ENCODE results near the gene SUPT4H1.

SUPT4H1 gene

GRCh38 chr17:58351182-58351581 lies 819 bp downstream of the SUPT4H1 start:
- TF ChIP-seq MAX (IDR thresholded peaks at IDR 0.05; ENCODE audit: low read depth, low read length): no peak
- no peak for TF ChIP-seq CTCF (IDR thresholded peaks at IDR 0.05; ENCODE audit: low read depth, low read length)
- no peak for TF ChIP-seq POLR2A (IDR thresholded peaks at IDR 0.05; ENCODE audit: extremely low read depth, insufficient read length)
- TF ChIP-seq MYC (IDR thresholded peaks at IDR 0.05; ENCODE audit: low read depth, low read length): no peak
- peak overlapping the region; percentile 94 for H3K4me3 ChIP-seq (ENCODE audit: low read depth, low read length)
- DNase-seq (ENCODE audit: low read depth): peak; percentile 35

- TF ChIP-seq MAX (IDR thresholded peaks at IDR 0.05; ENCODE audit: low read depth, low read length) (no peak), MYC (IDR thresholded peaks at IDR 0.05; ENCODE audit: low read depth, low read length) (no peak), CTCF (IDR thresholded peaks at IDR 0.05; ENCODE audit: low read depth, low read length) (no peak), POLR2A (IDR thresholded peaks at IDR 0.05; ENCODE audit: extremely low read depth, insufficient read length) (no peak)
- DNase-seq (ENCODE audit: low read depth): no peak
- no peak overlapping the region for H3K4me3 ChIP-seq (ENCODE audit: low read depth, low read length)
These were observed 4.0 kb downstream of the SUPT4H1 start for GRCh38 chr17:58348038-58348437.

GRCh38 chr17:58345500-58345899 lies 6.5 kb downstream of the SUPT4H1 start:
- TF ChIP-seq POLR2A (IDR thresholded peaks at IDR 0.05; ENCODE audit: extremely low read depth, insufficient read length) (no peak), MAX (IDR thresholded peaks at IDR 0.05; ENCODE audit: low read depth, low read length) (no peak), CTCF (IDR thresholded peaks at IDR 0.05; ENCODE audit: low read depth, low read length) (no peak), MYC (IDR thresholded peaks at IDR 0.05; ENCODE audit: low read depth, low read length) (no peak)
- DNase-seq (ENCODE audit: low read depth): no peak
- peak overlapping the region; percentile 73 for H3K4me3 ChIP-seq (ENCODE audit: low read depth, low read length)

GRCh38 chr17:58344791-58345157 lies 7.2 kb downstream of the SUPT4H1 start:
- peak overlapping the region; percentile 73 for H3K4me3 ChIP-seq (ENCODE audit: low read depth, low read length)

GRCh38 chr17:58344047-58344790 lies 7.8 kb downstream of the SUPT4H1 start:
- peak; percentile 81 for TF ChIP-seq MAX (IDR thresholded peaks at IDR 0.05; ENCODE audit: low read depth, low read length)
- TF ChIP-seq POLR2A (IDR thresholded peaks at IDR 0.05; ENCODE audit: extremely low read depth, insufficient read length): peak; percentile 34
- no peak for TF ChIP-seq CTCF (IDR thresholded peaks at IDR 0.05; ENCODE audit: low read depth, low read length)
- TF ChIP-seq MYC (IDR thresholded peaks at IDR 0.05; ENCODE audit: low read depth, low read length): peak; percentile 80
- H3K4me3 ChIP-seq (ENCODE audit: low read depth, low read length): peak overlapping the region; percentile 73
- peak; percentile 98 for DNase-seq (ENCODE audit: low read depth)

More at GRCh38 chr17:58344791-58345157, 7.2 kb downstream of the SUPT4H1 start:
- TF ChIP-seq POLR2A (IDR thresholded peaks at IDR 0.05; ENCODE audit: extremely low read depth, insufficient read length): no peak
- no peak for TF ChIP-seq MAX (IDR thresholded peaks at IDR 0.05; ENCODE audit: low read depth, low read length)
- peak; percentile 28 for TF ChIP-seq CTCF (IDR thresholded peaks at IDR 0.05; ENCODE audit: low read depth, low read length)
- no peak for TF ChIP-seq MYC (IDR thresholded peaks at IDR 0.05; ENCODE audit: low read depth, low read length)
- peak; percentile 67 for DNase-seq (ENCODE audit: low read depth)
